Colonic mucosa (tissue), 4 donors: ENCODE results near the gene HELZ2. TPM values are rescaled to one million over a fixed set of nuclear protein-coding genes. Genes with fewer than 3 reads are reported as not detected.

Experiments
- DNase-seq: peaks from one replicate; pipeline ENCODE4 v3.0.0-alpha.2; 2020
- H3K27ac ChIP-seq: fragments of 200-600 bp; one replicate; pipeline ENCODE4 v1.8.0; 2021
- H3K27me3 ChIP-seq: fragments of 200-600 bp; one replicate; pipeline ENCODE4 v1.8.0; 2021
- H3K36me3 ChIP-seq: fragments of 200-600 bp; one replicate; pipeline ENCODE4 v1.8.0; 2021
- H3K4me1 ChIP-seq: fragments of 200-600 bp; one replicate; pipeline ENCODE4 v1.8.0; 2021; ENCODE audit warnings: mild to moderate bottlenecking
- H3K4me3 ChIP-seq: fragments of 200-600 bp; one replicate; pipeline ENCODE4 v1.8.0; 2021
- H3K9ac ChIP-seq, 2 donors: one replicate each; pipeline ENCODE4 v1.7.0; 2013; ENCODE audit warnings: control low read depth in 2 of 2, low read depth in 2 of 2, low read length in 2 of 2
- H3K9me3 ChIP-seq: fragments of 200-600 bp; one replicate; pipeline ENCODE4 v1.8.0; 2021
- intact Hi-C: fragments of 100-400 bp; cut with DNase I; formaldehyde crosslinking; loops from one replicate; pipeline ENCODE4 v1.14.1; 2022
- total RNA-seq, 2 donors: library from RNA; stranded (reverse); fragmentation: NEBNext Ultra II Directional in 1 of 2; extraction: Animal tissue kit (Norgen Biotek cat#: 25700) in 1 of 2; gene quantifications; one replicate each; pipeline ENCODE4 v1.2.1, GENCODE V29; 2021
- TF ChIP-seq, protein P1 (sequence below): fragments of 200-600 bp; IDR thresholded peaks from one replicate; pipeline ENCODE4 v1.8.0; 2022; ENCODE audit warnings: antibody characterized with exemption, mild to moderate bottlenecking
- donor health status: healthy.
- donor health status: DM: no; HTN: no; CAD: no.
- donor health status: DM: no; HTN: no; CAD: no.

The HELZ2 gene
- total RNA-seq, 2 donors from 2014 or later: 36.3 to 38.0 TPM

GRCh38 chr20:63599396-63600050 is 25.5 kb upstream of the HELZ2 start:
- Histone ChIP-seq H3K4me3 (no peak overlapping the region), H3K36me3 (no peaks in the 10 kb centered on the region), H3K9ac (no peak overlapping the region), H3K9me3 (no peaks in the 10 kb centered on the region), H3K4me1 (no peaks in the 10 kb centered on the region), H3K27me3 (no peaks in the 10 kb centered on the region), H3K27ac (no peak overlapping the region)
- DNase-seq: no peak
- intact Hi-C loops: no loop called here
- TF ChIP-seq, protein P1, sequence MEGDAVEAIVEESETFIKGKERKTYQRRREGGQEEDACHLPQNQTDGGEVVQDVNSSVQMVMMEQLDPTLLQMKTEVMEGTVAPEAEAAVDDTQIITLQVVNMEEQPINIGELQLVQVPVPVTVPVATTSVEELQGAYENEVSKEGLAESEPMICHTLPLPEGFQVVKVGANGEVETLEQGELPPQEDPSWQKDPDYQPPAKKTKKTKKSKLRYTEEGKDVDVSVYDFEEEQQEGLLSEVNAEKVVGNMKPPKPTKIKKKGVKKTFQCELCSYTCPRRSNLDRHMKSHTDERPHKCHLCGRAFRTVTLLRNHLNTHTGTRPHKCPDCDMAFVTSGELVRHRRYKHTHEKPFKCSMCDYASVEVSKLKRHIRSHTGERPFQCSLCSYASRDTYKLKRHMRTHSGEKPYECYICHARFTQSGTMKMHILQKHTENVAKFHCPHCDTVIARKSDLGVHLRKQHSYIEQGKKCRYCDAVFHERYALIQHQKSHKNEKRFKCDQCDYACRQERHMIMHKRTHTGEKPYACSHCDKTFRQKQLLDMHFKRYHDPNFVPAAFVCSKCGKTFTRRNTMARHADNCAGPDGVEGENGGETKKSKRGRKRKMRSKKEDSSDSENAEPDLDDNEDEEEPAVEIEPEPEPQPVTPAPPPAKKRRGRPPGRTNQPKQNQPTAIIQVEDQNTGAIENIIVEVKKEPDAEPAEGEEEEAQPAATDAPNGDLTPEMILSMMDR: no peak

GRCh38 chr20:63598479-63599395 is 24.7 kb upstream of the HELZ2 start:
- Histone ChIP-seq H3K9me3 (no peaks in the 10 kb centered on the region), H3K36me3 (no peaks in the 10 kb centered on the region), H3K9ac (no peak overlapping the region), H3K27me3 (no peaks in the 10 kb centered on the region), H3K4me3 (no peak overlapping the region), H3K4me1 (no peaks in the 10 kb centered on the region), H3K27ac (no peak overlapping the region)
- intact Hi-C loops: no loop called here
- no peak for DNase-seq
- TF ChIP-seq, protein P1: no peak

DNA sequence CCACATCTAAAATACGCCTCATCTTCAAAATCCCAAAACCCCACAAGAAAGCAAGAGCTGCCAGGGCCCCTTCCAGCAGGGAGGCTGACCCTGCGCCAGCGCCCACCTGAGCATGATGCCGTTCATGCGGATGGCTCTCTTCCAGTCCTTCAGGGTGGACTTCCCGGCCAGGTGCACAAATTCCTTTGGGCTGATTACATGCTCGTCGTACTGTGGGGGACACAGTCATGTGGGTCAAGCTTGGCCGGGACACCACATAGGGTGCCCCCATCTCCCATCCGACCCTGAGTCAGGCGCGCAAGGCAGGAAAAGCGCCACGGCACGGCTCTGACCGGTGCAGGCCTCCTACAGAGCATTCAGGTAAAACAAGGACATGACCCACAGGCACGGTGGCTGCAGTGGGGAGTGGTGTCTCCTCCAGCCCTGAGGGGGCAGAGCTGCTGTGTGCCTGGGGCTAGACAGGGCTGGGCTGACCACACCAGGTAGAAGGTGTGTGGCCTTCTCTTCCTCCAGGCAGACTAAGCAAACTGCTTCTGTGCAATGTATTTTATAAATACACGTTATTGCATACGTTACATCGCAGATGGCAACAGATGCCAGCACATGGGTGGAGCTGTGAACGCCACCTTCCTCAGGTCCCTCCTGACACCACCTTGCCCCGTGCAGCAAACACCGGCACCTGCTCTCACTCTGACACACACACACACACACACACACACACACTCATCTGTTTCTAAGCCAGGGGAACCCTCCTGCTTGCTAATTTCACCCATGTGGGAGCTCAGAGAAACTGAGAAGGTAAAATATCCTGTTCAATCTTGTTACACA is 23.8 kb upstream of the HELZ2 start:
- Histone ChIP-seq H3K36me3 (no peaks in the 10 kb centered on the region), H3K4me3 (no peak overlapping the region)
- intact Hi-C loops: no loop called here

DNA sequence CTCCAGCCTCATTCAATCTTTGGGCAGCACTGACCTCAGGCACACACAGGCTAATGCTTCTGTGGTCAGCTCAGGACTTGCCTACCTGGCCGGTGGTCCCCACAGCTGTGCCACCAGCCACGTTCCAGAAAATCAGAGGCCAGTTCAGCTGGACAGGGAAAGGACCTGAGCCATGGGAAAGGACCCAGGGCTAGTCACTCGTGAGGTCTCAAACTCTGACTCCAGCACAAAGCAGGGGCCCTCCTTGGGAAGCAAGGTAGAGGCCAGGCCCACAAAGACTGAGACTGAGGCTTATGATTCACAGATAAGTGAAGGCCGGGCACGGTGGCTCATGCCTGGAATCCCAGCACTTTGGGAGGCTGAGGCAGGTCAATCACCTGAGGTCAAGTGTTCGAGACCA is 22.4 kb upstream of the HELZ2 start:
- H3K4me3 ChIP-seq: no peak overlapping the region
- TF ChIP-seq, protein P1: no peak
- H3K4me1 ChIP-seq: no peaks in the 10 kb centered on the region
- no peaks in the 10 kb centered on the region for H3K36me3 ChIP-seq
- no peak overlapping the region for H3K9ac ChIP-seq
- H3K9me3 ChIP-seq: no peaks in the 10 kb centered on the region
- H3K27ac ChIP-seq: no peak overlapping the region
- intact Hi-C loops: no loop called here
- DNase-seq: no peak
- H3K27me3 ChIP-seq: no peaks in the 10 kb centered on the region

More for the DNA sequence above, 23.8 kb upstream of the HELZ2 start:
- DNase-seq: no peak
- no peak overlapping the region for H3K9ac ChIP-seq
- no peaks in the 10 kb centered on the region for H3K27me3 ChIP-seq
- no peaks in the 10 kb centered on the region for H3K4me1 ChIP-seq
- TF ChIP-seq, protein P1: no peak
- no peak overlapping the region for H3K27ac ChIP-seq
- H3K9me3 ChIP-seq: no peaks in the 10 kb centered on the region

DNA sequence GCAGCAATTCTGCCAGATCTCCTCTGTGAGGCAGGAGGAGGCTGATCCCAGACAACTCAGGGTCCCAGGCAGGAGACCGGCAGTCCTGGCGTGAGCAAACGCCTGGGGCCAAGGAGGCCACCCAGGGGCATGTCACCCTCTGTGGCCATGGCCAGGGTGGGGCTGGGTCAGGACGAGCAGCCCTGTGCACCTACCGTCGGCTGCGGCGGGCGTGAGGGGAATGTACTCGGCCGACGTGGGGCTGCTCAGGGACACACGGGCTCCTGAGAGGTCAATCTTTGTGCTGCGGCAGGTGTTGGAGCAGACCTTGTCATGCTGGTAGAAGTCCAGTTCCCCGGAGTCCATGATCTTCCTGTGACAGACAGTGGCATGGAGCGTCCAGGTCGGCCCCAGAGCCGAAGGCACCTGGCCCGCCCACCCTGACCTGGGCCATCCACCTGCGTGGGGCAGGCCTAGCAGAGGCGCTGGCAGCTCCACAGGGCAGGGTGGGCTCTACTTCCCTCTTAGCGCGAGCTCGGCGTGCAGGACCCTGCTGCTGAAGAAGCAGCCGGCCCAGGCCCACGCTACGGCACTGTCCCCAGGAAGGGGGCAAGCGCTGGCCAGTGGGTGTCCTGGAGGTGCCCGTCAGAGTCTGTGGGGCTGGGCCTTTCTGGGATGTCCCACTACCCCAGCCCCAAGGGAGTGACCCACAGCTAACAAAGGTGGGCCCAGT is 21.5 kb upstream of the HELZ2 start:
- Histone ChIP-seq H3K36me3 (no peaks in the 10 kb centered on the region), H3K27ac (no peak overlapping the region), H3K4me3 (no peak overlapping the region), H3K27me3 (no peaks in the 10 kb centered on the region), H3K4me1 (no peaks in the 10 kb centered on the region), H3K9me3 (no peaks in the 10 kb centered on the region), H3K9ac (no peak overlapping the region)
- TF ChIP-seq, protein P1: no peak
- intact Hi-C loops: no loop called here
- DNase-seq: no peak
